HG02798 (cell line): ENCODE data around the gene IFI35.
"Not testable (repeated sequence)": the region's sequence is repeated elsewhere in the genome, so short reads cannot be mapped to it uniquely, and the experiment has no call there.

Source experiments
- ATAC-seq: cut with Tn5 transposase; IDR thresholded peaks from one replicate; pipeline ENCODE4 v1.9.1; 2021; ENCODE audit warnings: mild to moderate bottlenecking; ENCODE audit not compliant: unreplicated experiment, poor library complexity

Gene IFI35

GRCh38 chr17:42997390-42997983 is 9.1 kb upstream of the IFI35 start:
- no peak for ATAC-seq

- ATAC-seq = peak; percentile 96
Observed at GRCh38 chr17:42997984-42998938, 8.3 kb upstream of the IFI35 start, which contains the start of gene RPL27. TSS of gene RPL27 (plus strand) at chr17:42998419. CDS start at chr17:42998751, 332 bp downstream.

DNA sequence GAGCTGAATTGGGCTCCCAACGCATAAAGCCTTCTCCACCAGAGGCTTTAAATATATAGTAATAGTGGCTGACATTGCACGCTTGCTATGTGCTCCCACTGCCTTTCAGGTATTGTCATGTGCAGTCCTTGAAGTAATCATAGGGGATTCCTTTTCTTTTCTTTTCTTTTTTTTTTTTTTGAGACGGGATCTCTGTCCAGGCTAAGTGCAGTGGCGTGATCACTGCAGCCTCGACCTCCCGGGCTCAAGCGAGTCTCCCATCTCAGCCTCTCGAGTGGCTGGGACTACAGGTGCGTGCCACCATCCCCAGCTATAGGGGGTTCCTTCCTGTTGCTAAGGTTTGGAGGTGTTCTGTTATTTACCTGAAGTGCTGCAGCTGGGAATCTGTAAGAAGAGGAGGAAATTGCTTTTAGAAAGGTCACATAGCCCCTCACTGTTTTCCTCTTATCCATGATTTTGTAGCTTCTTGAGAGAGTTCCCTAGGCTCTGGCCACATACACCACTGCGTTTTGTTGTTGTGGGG is 7.5 kb upstream of the IFI35 start:
- ATAC-seq = no peak

GRCh38 chr17:43000894-43001293 is 5.7 kb upstream of the IFI35 start:
- ATAC-seq = not testable (repeated sequence)

DNA sequence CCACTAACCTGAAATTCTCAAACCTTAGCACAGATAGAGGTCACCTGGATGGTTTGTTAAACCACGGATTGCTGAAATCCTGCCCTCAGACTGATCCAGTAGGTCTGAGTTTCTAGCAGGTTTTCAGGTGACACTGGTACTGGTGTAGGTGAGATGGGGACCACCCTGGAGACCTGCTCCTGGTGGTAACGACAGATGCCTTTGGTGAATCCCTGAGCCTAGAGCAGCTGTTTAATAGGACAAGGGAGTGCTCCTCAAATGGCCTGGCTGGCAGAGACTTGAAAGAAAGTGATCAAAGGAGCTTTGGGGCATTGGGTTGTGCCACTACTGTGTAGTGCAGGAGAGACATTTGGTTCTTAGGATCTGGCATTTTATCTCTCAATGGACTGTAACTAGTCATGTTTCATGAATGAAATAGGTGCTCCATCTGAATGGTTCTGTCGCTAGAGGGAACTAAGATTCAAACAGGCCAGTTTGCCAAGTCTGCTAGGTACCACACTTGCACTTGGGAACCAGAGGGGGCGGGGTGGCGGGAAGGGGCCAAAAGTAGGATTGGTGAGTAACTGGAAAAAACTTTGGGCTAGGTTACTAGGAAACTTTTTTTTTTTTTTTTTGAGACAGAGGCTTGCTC is 2.9 kb upstream of the IFI35 start:
- no peak for ATAC-seq

DNA sequence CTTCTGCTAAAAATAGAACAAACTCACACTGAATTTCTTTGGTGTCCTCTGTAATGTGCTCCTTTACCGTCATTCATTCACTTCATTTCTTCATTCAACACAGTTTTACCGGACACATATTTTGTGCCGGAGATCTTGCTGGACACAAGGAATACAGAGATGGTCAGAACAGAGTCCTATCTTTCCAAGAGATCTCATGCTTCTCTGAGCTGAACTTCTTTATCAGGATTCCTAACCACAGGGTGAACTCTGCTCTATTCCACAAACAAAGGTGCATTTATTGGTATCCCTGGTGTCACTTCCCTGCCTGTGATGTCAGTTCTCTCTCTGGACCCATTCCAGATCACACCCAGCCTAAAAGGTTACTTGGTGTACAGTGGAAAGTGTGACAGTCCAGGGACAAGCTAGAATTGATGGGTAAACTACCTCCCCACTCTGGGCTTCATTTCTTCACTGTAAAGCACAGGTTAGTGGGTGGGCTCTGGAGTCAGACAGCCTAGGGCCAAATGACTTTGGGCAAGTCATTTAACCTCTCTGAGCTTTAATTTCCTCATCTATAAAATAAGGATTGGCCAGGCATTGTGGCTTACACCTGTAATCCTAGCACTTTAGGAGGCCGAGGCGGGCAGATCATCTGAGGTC is 4.2 kb downstream of the IFI35 start:
- ATAC-seq = no peak

GRCh38 chr17:43011728-43012472 is 5.3 kb downstream of the IFI35 start:
- ATAC-seq = no peak

- ATAC-seq = no peak
Observed at GRCh38 chr17:43013296-43013695, 6.7 kb downstream of the IFI35 start.

DNA sequence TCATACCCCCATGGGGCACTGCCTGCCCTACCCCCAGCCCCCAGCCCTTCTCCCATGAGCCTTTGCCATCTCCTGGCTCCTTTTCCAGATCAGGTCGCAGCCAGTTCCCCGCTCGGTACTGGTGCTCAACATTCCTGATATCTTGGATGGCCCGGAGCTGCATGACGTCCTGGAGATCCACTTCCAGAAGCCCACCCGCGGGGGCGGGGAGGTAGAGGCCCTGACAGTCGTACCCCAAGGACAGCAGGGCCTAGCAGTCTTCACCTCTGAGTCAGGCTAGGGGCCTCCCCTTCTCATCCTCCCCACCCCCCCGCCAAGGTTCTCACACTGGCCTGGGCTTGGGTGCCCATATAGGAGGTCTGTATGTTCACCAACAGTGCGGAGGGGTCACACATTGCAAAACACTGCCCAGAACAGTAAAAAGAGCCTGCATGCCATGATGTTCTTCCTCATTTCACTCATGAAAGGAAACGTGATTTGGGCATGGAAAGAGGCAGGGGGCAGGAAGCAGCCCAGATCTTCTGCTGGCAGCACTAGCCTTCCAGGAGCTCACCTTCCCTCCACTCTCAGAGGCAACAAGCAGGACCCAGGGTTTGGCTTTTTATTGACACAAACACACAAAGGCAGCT is 7.5 kb downstream of the IFI35 start:
- no peak for ATAC-seq

- no peak for ATAC-seq
Observed at GRCh38 chr17:43014649-43015542, 8.3 kb downstream of the IFI35 start.

DNA sequence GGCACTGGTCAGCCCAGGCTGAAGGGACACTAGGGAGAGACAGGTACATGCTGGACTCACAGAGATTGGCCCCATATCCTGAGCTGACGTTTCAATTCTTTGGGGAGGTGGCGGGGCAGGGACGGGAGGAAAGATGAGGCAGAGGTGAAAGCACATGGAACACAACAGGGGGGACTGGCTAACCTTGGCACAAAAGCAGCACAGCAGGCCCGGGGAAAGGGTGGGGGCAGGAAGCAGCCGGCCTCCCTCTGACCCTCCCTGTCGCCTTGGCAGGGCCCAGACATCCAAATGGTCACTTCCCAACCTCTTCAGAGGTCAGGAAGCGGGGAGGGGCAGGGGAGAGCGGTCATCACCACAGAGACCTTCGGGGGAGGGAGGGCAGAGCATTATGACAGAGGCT is 9.0 kb downstream of the IFI35 start:
- ATAC-seq = no peak

DNA sequence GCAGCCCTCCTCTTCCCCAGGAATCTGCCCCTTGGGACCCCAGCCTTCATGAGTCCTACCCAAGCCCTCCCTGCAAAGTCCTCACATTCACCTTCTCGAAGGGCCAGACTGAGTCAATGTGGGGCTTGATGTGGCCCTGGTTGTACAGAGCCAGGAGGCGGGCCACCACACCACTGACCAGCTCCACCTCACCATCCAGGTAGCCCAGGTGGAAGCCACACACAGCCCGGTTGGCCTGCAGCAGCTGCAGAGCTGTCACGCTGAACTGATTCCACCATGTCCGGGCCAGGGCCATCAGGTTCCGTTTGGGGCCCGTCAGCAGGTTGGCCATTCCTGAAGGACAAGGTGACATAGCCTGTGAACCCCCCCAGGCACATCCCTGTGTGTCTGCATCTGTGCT is 9.6 kb downstream of the IFI35 start:
- ATAC-seq = no peak

GRCh38 chr17:43018008-43018853 is 11.6 kb downstream of the IFI35 start:
- ATAC-seq = no peak

- no peak for ATAC-seq
Observed at GRCh38 chr17:43018932-43019331, 12.3 kb downstream of the IFI35 start.

GRCh38 chr17:43019418-43019817 is 12.8 kb downstream of the IFI35 start:
- ATAC-seq = no peak

DNA sequence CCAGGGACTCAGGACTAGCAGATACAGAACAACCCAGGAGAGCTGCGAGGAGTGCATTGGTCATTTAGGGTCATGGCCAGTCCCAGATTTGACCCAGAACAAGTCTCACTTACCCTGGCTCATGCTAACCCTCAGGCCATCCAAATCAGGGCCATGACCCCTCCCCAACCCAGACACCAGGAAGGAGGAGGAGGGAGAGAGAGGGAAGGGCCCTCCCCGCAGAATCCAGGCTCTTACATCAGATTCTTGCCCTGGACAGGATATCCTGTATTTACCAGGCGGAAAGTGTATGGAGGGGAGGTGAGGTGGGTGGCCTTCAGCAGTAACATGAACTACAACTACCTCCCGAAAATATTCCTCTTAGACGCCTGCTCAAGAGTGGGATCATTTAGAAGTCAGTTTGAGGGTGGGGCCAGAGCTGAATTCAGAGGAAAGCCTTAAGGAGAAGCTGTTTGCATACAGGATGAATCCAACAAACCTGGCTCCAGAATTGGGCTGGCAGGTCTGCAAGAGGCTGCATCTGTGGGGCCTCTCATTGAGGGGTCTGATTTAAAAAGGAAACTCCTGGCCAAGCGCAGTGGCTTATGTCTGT is 13.5 kb downstream of the IFI35 start:
- no peak for ATAC-seq
